Islet of Langerhans (tissue), 1 donor: ENCODE results near the gene MYADM.

Experiments used
- FAIRE-seq: peaks from one replicate; lab custom pipeline; 2011; peaks lifted over from hg19 to GRCh38; lab: Jason Lieb, UNC

MYADM gene

DNA sequence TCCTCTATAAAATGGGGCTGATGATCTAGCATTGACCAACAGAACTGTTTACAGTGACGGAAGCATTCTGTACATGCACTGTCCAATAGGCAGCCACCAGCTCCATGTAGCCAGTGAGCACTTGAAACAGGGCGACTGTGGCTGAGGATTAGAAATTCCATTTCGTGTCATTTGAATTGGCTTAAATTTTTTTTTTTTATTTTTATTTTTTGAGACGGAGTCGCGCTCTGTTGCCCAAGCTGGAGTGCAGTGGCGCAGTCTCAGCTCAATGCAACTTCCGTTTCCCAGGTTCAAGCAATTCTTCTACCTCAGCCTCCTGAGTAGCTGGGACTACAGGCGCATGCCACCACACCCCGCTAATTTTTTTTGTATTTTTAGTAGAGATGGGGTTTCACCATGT lies 17.4 kb downstream of the MYADM start:
- FAIRE-seq: no peak

DNA sequence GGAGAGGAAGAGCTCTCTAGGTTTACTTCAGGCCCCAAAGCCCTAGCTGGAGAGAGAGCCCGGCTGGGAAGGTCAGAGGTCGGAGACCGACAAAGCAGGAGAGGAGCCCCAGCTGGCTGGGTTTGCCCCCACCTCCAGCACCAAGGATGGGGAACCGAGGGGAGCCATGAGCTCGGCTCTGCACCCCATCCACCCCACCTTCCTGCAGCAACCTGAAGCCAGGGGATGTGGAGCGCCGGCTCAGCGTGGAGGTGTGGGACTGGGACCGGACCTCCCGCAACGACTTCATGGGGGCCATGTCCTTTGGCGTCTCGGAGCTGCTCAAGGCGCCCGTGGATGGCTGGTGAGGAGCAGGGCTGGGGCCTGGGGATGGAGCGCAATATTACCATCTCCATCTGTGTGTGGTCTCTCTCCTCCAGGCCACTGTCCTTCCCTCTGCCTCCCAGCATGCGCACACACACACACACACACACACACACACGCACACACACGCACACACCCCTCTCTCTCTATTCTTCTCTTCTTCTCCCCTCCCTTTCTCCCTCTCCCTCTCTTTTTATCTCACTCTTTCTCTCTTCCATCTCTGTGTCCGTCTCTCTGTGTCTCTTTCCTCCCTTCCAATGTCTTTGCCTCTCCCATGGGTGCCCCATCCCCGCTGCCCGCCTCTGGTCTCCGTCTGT lies 24.8 kb downstream of the MYADM start:
- no peak for FAIRE-seq

DNA sequence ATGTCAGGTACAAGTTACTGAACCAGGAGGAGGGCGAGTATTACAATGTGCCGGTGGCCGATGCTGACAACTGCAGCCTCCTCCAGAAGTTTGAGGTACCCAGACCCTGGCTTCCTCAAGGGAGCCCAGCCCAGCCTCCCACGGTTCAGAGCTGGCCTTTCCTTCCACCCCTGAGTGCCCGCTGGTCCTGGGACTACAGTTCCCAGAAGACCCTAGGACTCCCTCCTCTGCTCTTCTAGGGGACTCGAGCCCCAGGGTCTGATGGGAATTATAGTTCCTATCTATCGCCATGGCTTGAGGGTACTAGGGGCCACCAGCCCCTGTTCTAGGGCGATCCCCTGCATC lies 25.3 kb downstream of the MYADM start:
- FAIRE-seq: no peak

DNA sequence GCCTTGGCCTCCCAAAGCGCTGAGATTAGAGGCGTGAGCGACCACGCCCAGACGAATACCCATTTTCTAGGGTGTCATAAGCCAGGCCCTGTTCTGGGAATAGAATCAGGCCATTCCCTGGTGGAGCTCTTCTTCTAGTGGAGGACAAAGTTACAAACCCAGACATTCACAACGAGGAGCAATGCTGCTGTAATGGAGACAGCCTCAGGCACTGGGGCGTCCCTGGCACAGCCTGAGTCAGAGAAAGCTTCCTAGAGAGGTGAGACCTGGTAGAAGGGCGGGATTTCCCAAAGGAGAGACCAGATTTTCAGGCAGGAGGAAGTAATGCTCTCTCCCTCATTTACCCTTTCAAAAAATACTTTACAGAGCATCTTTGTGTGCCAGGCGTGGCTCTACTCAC lies 27.0 kb downstream of the MYADM start:
- FAIRE-seq: no peak

DNA sequence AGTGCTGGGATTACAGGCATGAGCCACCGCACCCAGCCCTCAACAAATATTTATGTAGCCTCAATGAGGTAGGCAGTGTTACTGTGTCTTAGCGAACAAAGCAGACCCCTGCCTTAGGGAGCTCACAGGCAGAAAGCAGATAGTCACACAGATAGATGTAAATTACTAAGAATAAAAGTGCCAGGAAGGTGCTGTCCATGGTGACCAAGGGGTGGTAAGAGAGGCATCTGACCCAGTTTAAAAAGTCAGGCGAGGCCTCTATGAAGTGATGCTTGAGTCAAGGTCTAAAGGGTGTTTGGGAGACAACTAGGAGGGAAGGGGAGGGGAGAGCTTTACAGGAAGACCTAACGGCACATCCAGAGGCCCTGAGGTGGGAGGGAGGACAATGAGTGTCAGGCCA lies 29.0 kb downstream of the MYADM start:
- no peak for FAIRE-seq

DNA sequence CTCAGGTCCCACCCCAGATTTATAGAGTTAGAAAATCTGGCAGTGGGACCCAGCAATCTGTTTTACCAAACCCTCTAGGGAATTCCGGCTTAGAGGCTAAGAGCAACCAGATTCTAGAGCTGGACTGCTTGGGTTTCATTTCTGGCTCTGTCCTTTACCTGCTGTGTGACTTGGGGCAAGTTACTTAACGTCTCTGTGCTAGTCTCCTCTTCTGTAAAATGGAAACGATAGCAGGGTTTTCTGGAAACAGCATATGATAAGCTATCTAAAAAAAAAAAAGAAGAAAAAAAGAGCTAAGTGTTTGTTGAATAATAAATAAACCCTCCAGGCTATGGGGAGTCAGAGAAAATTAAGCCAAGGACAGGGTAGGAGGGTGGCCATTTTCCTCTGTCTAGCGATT lies 29.8 kb downstream of the MYADM start:
- no peak for FAIRE-seq

DNA sequence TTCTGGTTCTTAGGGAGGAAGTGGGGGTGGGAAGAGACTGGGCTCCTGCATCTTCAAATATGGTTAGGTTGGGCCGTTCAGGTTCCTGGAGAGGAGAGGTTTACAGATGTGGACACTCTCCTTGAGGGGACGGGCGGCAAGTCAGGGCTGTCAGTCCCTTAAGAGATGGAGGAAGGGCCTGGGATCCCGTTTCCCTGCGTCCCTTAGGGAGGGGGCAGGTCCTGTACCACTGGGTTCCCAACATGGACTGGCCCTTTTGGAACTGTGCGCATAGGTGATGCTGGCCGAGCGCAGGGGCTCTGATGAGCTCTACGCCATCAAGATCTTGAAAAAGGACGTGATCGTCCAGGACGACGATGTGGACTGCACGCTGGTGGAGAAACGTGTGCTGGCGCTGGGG lies 30.5 kb downstream of the MYADM start:
- FAIRE-seq: no peak

DNA sequence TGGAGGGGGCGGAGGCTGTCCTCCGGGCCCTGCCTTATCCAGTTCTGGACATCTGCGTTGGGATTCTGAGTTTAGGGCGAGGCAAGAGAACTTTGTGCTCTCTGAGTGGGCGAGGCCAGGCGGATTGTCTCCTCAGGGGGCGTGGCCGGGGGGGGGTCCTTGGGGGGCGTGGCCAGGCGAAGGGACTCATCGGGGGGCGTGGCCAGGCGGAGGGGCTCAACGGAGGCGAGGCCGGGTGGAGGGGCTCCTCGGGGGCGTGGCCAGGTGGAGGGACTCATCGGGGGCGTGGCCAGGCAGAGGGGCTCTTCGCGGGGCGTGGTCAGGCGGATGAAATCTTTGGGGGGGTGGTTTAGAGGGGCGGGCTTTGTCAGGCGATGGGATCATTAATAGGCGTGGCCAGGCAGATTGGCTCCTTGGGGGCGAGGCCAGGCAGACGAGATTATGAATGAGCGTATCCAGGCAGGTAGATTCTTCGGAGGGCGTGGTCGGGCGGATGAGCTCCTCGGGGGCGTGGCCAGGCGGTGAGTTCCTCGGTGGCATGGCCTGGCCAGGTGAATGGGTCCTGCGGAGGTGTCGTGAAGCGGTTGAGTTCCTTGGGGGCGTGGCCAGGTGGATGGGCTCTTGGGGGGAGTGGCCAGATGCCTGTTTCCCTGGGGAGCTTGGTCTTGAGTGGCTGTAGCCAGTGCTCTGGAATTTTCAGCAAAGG lies 31.1 kb downstream of the MYADM start:
- no peak for FAIRE-seq

DNA sequence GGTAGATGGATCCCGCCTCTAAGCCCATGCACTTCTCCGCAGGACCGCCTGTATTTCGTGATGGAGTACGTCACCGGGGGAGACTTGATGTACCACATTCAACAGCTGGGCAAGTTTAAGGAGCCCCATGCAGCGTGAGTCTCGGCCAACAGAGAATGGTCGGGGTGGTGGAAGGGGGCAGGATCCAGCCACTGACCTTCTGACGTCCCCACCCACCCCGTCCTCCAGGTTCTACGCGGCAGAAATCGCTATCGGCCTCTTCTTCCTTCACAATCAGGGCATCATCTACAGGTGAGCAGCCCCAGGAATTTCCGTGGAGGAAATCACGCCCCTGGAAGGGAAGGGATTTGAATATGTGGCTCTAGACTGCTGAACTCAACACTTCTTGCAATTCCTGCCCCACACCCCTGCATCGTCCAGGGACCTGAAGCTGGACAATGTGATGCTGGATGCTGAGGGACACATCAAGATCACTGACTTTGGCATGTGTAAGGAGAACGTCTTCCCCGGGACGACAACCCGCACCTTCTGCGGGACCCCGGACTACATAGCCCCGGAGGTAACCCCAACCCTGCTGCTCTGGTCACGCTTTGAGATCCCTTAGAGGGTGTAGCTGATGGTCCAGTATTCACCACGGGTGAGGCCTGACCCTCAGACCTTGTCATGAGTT lies 32.6 kb downstream of the MYADM start:
- FAIRE-seq: no peak

DNA sequence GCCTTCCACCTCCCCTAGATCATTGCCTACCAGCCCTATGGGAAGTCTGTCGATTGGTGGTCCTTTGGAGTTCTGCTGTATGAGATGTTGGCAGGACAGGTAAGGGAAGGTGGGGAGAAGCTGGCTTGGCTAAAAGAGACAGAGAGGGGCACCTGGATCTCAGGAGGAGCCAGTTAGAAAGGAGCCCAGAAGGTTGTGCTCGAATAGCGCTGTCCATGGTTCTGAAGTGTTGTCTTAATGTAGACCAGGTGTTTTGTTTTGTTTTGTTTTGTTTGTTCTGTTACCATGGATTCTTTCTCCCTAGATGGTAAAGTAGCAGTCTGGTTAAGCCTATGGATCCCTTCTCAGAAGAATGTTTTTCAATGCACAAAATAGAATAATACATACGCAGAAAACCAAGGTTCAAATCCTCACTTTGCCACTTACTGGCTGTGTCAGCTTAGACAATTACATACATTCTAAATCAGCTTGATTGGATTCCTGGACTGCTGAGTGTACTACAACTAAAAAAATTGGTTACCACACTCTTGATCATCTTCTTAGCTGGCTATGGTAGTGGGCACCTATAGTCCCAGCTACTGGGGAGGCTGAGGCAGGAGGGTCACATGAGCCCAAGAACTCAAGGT lies 35.5 kb downstream of the MYADM start:
- no peak for FAIRE-seq

DNA sequence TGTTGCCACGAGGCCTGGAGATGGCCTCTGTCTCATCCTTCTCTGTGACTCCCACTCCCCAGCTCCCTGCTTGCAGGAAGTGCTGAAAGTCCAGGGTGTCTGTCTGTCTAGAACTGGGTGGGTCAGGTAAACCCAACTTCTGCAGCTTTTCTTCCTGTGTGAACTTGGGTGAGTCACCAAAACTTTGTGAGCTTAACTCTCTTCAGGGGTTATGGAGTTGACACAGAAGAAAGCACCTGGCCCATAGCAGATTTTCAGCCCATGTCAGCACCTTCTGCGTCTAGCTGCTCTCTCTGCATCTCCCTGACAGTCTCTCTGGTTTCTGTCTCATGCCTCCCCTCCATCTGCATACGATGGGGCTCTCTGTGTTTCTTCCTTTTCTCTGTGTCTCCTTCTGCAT lies 37.2 kb downstream of the MYADM start:
- no peak for FAIRE-seq

DNA sequence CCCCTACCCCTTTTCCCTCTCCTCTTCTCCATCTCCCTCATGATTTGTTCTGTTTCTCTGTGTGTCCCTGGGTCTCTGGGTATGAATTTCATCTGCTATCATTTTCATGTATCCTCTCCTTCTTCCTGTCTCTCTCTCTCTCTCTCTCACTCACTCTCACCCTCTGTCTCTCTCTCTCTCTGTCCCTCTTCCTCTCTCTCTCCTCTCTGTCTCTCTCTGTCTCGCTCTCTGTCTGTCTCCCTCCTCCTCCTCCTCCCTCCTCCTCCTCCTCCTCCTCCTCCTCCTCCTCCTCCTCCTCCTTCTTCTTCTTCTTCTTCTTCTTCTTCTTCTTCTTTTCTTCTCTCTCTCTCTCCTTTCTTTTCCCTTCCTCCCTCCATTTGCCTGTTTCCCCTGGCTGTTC lies 38.1 kb downstream of the MYADM start:
- FAIRE-seq: no peak

DNA sequence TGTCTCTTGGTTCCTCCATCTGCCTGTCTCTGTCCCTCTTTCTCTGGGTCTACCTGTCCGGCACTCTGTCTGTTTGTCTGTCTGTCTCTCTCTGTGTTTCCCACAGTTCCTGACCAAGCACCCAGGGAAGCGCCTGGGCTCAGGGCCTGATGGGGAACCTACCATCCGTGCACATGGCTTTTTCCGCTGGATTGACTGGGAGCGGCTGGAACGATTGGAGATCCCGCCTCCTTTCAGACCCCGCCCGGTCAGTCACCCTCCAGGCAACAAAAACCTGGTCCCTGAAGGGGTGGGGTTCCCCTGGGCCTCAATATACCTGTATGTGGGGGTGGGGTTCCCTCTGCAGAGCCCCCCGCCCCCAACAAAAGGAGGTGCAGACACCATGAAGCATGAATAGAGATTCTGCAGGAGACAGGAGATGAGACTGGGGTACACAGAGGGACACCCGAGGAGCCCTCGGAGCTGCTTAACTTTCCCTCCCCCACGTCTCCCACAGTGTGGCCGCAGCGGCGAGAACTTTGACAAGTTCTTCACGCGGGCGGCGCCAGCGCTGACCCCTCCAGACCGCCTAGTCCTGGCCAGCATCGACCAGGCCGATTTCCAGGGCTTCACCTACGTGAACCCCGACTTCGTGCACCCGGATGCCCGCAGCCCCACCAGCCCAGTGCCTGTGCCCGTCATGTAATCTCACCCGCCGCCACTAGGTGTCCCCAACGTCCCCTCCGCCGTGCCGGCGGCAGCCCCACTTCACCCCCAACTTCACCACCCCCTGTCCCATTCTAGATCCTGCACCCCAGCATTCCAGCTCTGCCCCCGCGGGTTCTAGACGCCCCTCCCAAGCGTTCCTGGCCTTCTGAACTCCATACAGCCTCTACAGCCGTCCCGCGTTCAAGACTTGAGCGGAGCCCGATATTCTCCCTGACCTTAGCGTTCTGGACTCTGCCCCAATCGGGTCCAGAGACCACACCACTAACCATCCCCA lies 38.8 kb downstream of the MYADM start:
- FAIRE-seq: no peak

DNA sequence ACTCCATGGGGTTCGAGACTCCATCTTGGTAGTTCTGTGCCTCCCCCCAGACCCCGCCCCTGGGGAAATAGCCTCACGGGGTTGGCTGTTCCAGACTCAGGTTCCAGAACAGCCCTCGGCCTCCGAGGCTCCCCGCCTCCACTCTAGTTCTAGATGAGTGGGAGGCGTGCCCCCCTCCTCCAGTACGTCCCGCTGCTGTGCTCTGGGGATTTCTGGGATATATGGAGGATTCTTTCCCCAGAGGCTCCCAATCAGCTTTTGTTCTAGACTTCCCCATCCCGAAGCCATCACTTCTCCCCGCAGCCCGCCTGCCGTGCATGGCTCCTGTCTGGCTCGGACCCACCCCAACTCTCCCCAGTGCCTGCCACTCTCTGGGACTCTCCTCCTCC lies 39.5 kb downstream of the MYADM start:
- no peak for FAIRE-seq

DNA sequence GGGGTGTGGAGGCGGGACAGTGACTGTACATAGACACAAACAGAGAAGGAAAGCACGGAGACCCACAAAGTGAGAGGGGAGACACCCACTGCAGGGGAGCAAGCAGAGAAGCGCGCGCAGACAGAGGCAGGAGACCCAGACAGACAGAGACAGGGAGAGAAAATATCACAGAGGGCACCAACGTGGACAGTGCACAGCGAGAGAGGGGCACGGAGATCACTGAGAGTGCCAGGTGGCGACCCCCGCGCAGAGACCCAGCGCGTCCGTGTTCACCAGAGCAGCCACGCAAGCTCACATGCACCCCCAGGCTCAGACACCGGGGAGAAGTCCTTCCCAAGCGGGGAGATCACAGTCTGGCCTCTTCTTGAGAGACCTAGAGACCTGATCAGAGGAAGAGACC lies 40.0 kb downstream of the MYADM start:
- no peak for FAIRE-seq

DNA sequence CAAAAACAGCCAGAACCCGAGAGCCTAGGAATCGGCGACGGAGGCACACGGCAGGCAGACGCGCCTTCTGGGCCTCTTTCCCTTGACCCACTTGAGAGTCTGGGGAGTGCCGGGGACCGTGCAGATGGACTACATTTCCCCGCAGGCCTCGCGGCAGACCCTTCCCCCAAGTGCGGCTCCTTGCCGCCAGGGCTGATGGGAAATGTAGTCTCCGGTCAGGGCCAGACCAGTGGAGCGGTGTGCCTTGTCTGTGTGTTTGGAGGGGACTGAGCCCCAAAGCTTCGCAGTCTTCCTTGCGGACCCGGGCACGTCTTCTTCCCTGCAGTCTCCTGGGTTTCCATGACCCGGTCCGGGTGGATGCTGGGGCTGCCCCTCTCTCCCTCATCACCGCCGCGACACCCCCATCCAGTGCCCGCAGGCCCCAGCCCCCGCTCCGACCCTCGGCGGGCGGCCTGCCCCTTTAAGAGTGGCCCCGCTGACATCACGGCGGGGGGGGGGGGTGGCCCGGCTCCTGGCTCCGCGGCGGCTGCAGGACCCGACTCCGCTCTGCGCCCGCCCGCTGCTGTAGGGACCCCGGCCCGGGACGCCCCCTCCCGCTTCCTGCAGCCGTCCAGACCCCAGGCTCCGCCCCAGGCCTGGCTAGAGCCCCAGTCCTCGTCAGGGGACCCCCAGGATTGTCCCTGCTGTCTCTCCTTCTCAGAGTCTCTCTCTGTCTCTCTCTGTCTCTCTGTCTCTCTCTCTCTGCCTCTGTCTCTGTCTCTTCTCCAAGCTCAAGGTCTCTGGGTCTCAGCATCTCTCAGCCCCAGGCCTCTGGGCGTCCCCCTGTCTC lies 40.6 kb downstream of the MYADM start:
- FAIRE-seq: no peak

DNA sequence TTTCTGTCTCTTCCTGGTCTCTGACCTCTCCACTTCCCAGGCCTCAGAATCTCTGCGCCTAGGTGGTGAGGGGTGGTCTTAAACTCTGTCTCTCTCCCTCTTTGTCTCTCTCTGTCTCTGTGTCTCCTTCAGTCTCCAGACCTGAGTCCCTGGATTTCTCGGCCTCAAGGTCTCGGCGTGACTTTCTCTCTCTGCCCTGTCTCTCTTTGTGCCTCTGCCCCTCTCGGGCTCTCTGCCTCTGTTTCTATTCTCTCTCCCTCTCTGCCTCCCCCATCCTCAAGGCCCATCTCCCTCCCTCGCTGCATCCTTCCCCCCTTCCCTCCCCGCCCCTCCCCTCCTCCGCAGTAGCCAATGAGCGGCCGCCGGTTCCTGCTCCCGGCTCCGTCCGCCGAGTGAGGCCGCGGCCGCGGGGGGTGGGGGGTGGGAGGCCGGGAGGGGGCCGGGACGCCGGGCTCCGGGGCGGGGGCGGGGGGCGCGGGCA lies 41.3 kb downstream of the MYADM start, which contains the start of gene CACNG7:
TSS of gene CACNG7 (plus strand) at position 344 of the 481 bp plus-strand sequence. CDS start 3,554 bp downstream, outside the sequence.
- FAIRE-seq: no peak

DNA sequence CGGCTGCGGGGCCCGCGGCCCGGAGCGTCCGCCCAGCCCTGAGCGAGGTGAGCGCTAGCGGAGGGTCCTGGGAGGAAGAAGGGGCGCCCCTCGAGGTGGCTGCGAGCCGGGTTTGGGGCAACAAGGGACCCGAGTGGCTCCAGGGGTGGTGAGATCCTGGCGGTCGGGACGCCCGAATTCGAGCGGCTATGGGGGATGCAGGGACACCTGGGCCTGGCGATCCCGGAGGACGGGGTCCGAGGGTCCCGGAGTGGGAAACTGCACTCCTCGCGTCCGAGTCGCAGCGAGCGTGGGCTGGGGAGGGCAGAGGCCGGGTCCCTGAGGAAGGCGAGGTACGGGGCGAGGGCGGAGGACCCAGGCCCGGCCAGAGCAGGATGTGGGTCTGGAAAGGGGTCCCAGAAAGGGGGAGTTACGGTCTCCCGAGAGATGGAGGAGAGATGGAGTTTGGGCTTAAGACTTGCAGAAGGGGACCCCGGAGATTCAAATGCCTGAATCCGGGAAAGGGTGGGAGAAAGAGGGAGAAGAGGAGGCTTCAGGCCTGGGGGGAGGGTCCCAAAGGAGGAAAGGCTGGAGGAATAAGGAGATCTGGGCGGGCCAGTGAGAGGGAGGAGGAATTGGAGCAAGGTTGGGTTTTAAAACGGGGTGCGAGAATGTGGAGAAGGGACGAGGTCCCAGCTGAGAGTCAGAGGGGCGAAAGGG lies 41.9 kb downstream of the MYADM start:
- no peak for FAIRE-seq

DNA sequence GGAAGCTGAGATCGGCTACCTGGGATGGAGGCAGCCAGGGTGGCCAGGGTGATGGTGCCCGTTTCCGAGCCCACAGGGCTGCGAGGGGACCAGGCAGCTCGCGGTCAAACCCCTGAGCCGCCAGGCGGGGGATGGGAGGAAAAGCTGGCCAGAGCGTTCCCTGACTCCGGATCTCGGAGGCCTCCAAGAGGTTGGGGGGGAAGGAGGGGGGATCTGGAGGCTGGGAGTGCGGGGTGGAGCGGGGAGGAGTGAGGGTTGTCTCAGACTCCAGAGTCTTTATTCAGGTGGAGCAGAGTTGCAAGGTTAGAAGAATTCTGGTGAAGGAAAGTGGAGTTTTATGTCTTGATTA lies 42.5 kb downstream of the MYADM start:
- no peak for FAIRE-seq

DNA sequence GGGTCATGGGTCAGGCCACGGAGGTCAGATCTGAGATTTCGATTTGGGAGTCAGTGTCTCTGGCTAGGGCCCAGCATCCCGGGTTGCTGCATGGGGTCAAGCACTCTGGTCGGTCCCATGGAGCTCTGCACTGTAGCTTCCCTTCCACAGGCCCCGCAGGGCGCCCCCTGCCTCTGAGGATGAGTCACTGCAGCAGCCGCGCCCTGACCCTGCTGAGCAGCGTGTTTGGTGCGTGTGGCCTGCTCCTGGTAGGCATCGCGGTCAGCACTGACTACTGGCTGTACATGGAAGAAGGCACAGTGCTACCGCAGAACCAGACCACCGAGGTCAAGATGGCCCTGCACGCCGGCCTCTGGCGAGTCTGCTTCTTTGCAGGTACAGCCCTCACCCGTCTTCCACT lies 45.0 kb downstream of the MYADM start:
- FAIRE-seq: no peak
